A172 (cell line): ENCODE results near the gene PLD2. TPM values are rescaled to one million over a fixed set of nuclear protein-coding genes. Genes with fewer than 3 reads are reported as not detected.
A peak's percentile ranks its signal among the peaks of the same experiment; 100 is the strongest.

Experiments used
- DNase-seq: peaks from one replicate; pipeline ENCODE4 v3.0.0-alpha.2; 2015; ENCODE audit warnings: low spot score
- total RNA-seq: library from RNA; depleted of rRNA; stranded (reverse); fragments of >200 nt; shearing (Covaris generic); gene quantifications from 2 replicates; pipeline ENCODE4 v1.2.3, GENCODE V29; 2014; rRNA removed

PLD2 gene
- total RNA-seq = 17.6 and 18.0 TPM in 2 replicates

GRCh38 chr17:4806777-4807604 is at the start of gene PLD2:
PLD2 (plus strand) TSS chr17:4807152; CDS start chr17:4807773, 621 bp downstream.
- peak; percentile 68 for DNase-seq

GRCh38 chr17:4759776-4760236 is 47.1 kb upstream of the PLD2 start:
- DNase-seq = no peak

GRCh38 chr17:4764595-4764994 is 42.4 kb upstream of the PLD2 start:
- no peak for DNase-seq

GRCh38 chr17:4766201-4766600 is 40.8 kb upstream of the PLD2 start:
- no peak for DNase-seq

- no peak for DNase-seq
Measured at GRCh38 chr17:4766723-4767122, 40.2 kb upstream of the PLD2 start.

GRCh38 chr17:4768298-4768697 is 38.7 kb upstream of the PLD2 start:
- DNase-seq = no peak

- DNase-seq = peak; percentile 47
Measured at GRCh38 chr17:4769628-4770027, 37.3 kb upstream of the PLD2 start.

GRCh38 chr17:4771519-4772234 is 35.3 kb upstream of the PLD2 start, which contains the start of gene TM4SF5:
TM4SF5 (plus strand) TSS chr17:4771886; CDS start chr17:4771923, 37 bp downstream.
- DNase-seq = peak; percentile 41

GRCh38 chr17:4772235-4772613 is 34.7 kb upstream of the PLD2 start:
- DNase-seq = no peak

GRCh38 chr17:4777969-4778760 is 28.8 kb upstream of the PLD2 start:
- DNase-seq = no peak

- DNase-seq = no peak
Measured at GRCh38 chr17:4780325-4780955, 26.5 kb upstream of the PLD2 start.

- no peak for DNase-seq
Measured at GRCh38 chr17:4782652-4783051, 24.3 kb upstream of the PLD2 start.

GRCh38 chr17:4785311-4786105 is 21.4 kb upstream of the PLD2 start:
- no peak for DNase-seq

- DNase-seq = no peak
Measured at GRCh38 chr17:4786106-4786511, 20.8 kb upstream of the PLD2 start, which contains the start of gene VMO1. VMO1 (minus strand) TSS chr17:4786364; CDS start chr17:4786352, 12 bp downstream.

GRCh38 chr17:4786516-4786915 is 20.4 kb upstream of the PLD2 start:
- no peak for DNase-seq

GRCh38 chr17:4788159-4788806 is 18.7 kb upstream of the PLD2 start:
- DNase-seq = no peak

GRCh38 chr17:4788807-4789700 is 17.9 kb upstream of the PLD2 start, which contains the start of gene GLTPD2:
GLTPD2 (plus strand) TSS chr17:4788964; CDS start chr17:4789012, 48 bp downstream.
- DNase-seq = no peak

- DNase-seq = no peak
Measured at GRCh38 chr17:4789701-4789950, 17.3 kb upstream of the PLD2 start.
